Measurements from ENCODE around the gene DGKQ.
"Not testable (repeated sequence)": the region's sequence is repeated elsewhere in the genome, so short reads cannot be mapped to it uniquely, and the experiment has no call there.

Gene DGKQ

GRCh38 chr4:982291-982690 lies 8.9 kb upstream of the DGKQ start:
- H3K4me3 ChIP-seq (ENCODE audit: low read depth, low read length) = no peak overlapping the region
- H3K27me3 ChIP-seq = peaks cover 10% of the 10 kb centered on the region
- no peaks in the 10 kb centered on the region for H3K4me1 ChIP-seq
- no peaks in the 10 kb centered on the region for H3K36me3 ChIP-seq
- TF ChIP-seq CTCF (IDR thresholded peaks at IDR 0.05; ENCODE audit: low read depth, low read length) = no peak
- DNase-seq = no peak
- H3K9me3 ChIP-seq = no peaks in the 10 kb centered on the region

- no peak overlapping the region for H3K4me3 ChIP-seq (ENCODE audit: low read depth, low read length)
- H3K36me3 ChIP-seq = no peaks in the 10 kb centered on the region
- no peaks in the 10 kb centered on the region for H3K27me3 ChIP-seq
- TF ChIP-seq CTCF (IDR thresholded peaks at IDR 0.05; ENCODE audit: low read depth, low read length) = no peak
- DNase-seq = no peak
- no peaks in the 10 kb centered on the region for H3K9me3 ChIP-seq
- H3K4me1 ChIP-seq = no peaks in the 10 kb centered on the region
Measured at GRCh38 chr4:978957-979701, 5.8 kb upstream of the DGKQ start.

GRCh38 chr4:976016-976415 lies 2.6 kb upstream of the DGKQ start:
- H3K36me3 ChIP-seq; DNase-seq; H3K4me1 ChIP-seq; H3K9me3 ChIP-seq; H3K4me3 ChIP-seq (ENCODE audit: low read depth, low read length): not testable (repeated sequence)
- H3K27me3 ChIP-seq = peaks cover 21% of the 10 kb centered on the region

- peaks cover 33% of the 10 kb centered on the region for H3K27me3 ChIP-seq
- H3K36me3 ChIP-seq = no peaks in the 10 kb centered on the region
- no peak overlapping the region for H3K4me3 ChIP-seq (ENCODE audit: low read depth, low read length)
Measured at GRCh38 chr4:974668-975067, 1.3 kb upstream of the DGKQ start.

GRCh38 chr4:972651-973424 lies 531 bp downstream of the DGKQ start:
- Histone ChIP-seq H3K27me3 (peaks cover 46% of the 10 kb centered on the region), H3K4me3 (ENCODE audit: low read depth, low read length) (peak overlapping the region; percentile 56), H3K4me1 (no peaks in the 10 kb centered on the region), H3K36me3 (no peaks in the 10 kb centered on the region), H3K9me3 (no peaks in the 10 kb centered on the region)
- TF ChIP-seq CTCF (IDR thresholded peaks at IDR 0.05; ENCODE audit: low read depth, low read length) = no peak
- no peak for DNase-seq

More at GRCh38 chr4:974668-975067, 1.3 kb upstream of the DGKQ start:
- DNase-seq = no peak
- TF ChIP-seq CTCF (IDR thresholded peaks at IDR 0.05; ENCODE audit: low read depth, low read length) = no peak
- Histone ChIP-seq H3K9me3 (no peaks in the 10 kb centered on the region), H3K4me1 (no peaks in the 10 kb centered on the region)

- peaks cover 55% of the 10 kb centered on the region for H3K27me3 ChIP-seq
- no peak for DNase-seq
- no peak for TF ChIP-seq CTCF (IDR thresholded peaks at IDR 0.05; ENCODE audit: low read depth, low read length)
- H3K9me3 ChIP-seq = no peaks in the 10 kb centered on the region
- H3K36me3 ChIP-seq = no peaks in the 10 kb centered on the region
- H3K4me3 ChIP-seq (ENCODE audit: low read depth, low read length) = no peak overlapping the region
- no peaks in the 10 kb centered on the region for H3K4me1 ChIP-seq
Measured at GRCh38 chr4:971666-972500, 1.5 kb downstream of the DGKQ start.
